ENCODE data around the gene NSRP1.
"Not testable (repeated sequence)": the region's sequence is repeated elsewhere in the genome, so short reads cannot be mapped to it uniquely, and the experiment has no call there.

NSRP1 gene

GRCh38 chr17:30133197-30133596, 16.6 kb downstream of the NSRP1 start:
- H3K9me3 ChIP-seq (ENCODE audit: severe bottlenecking): no peaks in the 10 kb centered on the region
- no peak for DNase-seq (ENCODE audit: low spot score)
- peaks cover 80% of the 10 kb centered on the region for H3K36me3 ChIP-seq (ENCODE audit: low read depth)
- H3K4me1 ChIP-seq (ENCODE audit: insufficient read depth, poor library complexity, severe bottlenecking): no peaks in the 10 kb centered on the region
- no peak for TF ChIP-seq CTCF (IDR thresholded peaks at IDR 0.05; ENCODE audit: poor library complexity, severe bottlenecking)
- no peak for ATAC-seq (ENCODE audit: low read depth)
- no peak overlapping the region for H3K27ac ChIP-seq (ENCODE audit: poor library complexity, severe bottlenecking)
- H3K27me3 ChIP-seq (ENCODE audit: insufficient read depth, poor library complexity, severe bottlenecking): no peaks in the 10 kb centered on the region
- no peak overlapping the region for H3K4me3 ChIP-seq (ENCODE audit: severe bottlenecking)

GRCh38 chr17:30134551-30134950, 17.9 kb downstream of the NSRP1 start:
- DNase-seq (ENCODE audit: low spot score) (no peak), ATAC-seq (ENCODE audit: low read depth) (no peak)
- Histone ChIP-seq H3K9me3 (ENCODE audit: severe bottlenecking) (no peaks in the 10 kb centered on the region), H3K36me3 (ENCODE audit: low read depth) (peaks cover 75% of the 10 kb centered on the region), H3K4me3 (ENCODE audit: severe bottlenecking) (no peak overlapping the region), H3K4me1 (ENCODE audit: insufficient read depth, poor library complexity, severe bottlenecking) (no peaks in the 10 kb centered on the region), H3K27me3 (ENCODE audit: insufficient read depth, poor library complexity, severe bottlenecking) (no peaks in the 10 kb centered on the region), H3K27ac (ENCODE audit: poor library complexity, severe bottlenecking) (no peak overlapping the region)
- TF ChIP-seq CTCF (IDR thresholded peaks at IDR 0.05; ENCODE audit: poor library complexity, severe bottlenecking): no peak

DNA sequence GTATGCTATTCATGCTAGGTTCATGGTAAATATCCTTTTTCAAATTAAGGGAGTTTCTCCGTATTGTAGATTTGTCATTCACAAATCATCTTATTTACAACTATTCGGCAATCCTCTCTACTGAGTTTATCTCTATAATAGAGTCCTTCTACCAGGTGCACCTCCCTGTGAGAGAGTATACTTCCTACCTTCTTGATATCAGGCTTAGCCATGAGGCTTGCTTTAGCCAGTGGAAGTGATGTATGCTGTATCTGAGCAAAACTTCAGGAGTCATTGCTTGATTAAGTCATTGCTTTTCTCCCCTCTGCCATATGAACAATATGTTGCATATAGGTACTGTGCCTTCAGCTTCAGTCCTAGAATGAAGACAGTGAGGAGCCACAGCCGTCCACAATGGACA, 20.5 kb downstream of the NSRP1 start:
- H3K9me3 ChIP-seq (ENCODE audit: severe bottlenecking): no peaks in the 10 kb centered on the region
- ATAC-seq (ENCODE audit: low read depth) (no peak), DNase-seq (ENCODE audit: low spot score) (no peak)
- no peak overlapping the region for H3K4me3 ChIP-seq (ENCODE audit: severe bottlenecking)
- no peak for TF ChIP-seq CTCF (IDR thresholded peaks at IDR 0.05; ENCODE audit: poor library complexity, severe bottlenecking)
- H3K4me1 ChIP-seq (ENCODE audit: insufficient read depth, poor library complexity, severe bottlenecking): no peaks in the 10 kb centered on the region
- no peaks in the 10 kb centered on the region for H3K27me3 ChIP-seq (ENCODE audit: insufficient read depth, poor library complexity, severe bottlenecking)
- H3K36me3 ChIP-seq (ENCODE audit: low read depth): peaks cover 68% of the 10 kb centered on the region
- no peak overlapping the region for H3K27ac ChIP-seq (ENCODE audit: poor library complexity, severe bottlenecking)

DNA sequence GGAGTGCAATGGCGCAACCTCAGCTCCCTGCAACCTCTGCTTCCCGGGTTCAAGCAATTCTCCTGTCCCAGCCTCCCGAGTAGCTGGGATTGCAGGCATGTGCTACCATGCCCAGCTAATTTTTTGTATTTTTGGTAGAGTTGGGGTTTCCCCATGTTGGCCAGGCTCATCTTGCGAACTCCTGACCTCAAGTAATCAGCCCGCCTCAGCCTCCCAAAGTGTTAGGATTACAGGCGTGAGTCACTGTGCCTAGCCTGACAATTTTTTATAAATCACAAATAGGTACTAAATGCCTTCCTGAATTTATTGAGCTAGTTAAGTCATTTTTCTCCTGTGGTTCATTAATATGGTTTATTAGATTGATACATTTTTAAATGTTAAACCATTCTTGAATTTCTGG, 31.2 kb downstream of the NSRP1 start:
- DNase-seq (ENCODE audit: low spot score); ATAC-seq (ENCODE audit: low read depth); H3K27me3 ChIP-seq (ENCODE audit: insufficient read depth, poor library complexity, severe bottlenecking); H3K9me3 ChIP-seq (ENCODE audit: severe bottlenecking); H3K4me1 ChIP-seq (ENCODE audit: insufficient read depth, poor library complexity, severe bottlenecking); H3K4me3 ChIP-seq (ENCODE audit: severe bottlenecking); H3K27ac ChIP-seq (ENCODE audit: poor library complexity, severe bottlenecking): not testable (repeated sequence)
- H3K36me3 ChIP-seq (ENCODE audit: low read depth): peaks cover 20% of the 10 kb centered on the region

- peaks cover 24% of the 10 kb centered on the region for H3K36me3 ChIP-seq (ENCODE audit: low read depth)
- ATAC-seq (ENCODE audit: low read depth): no peak
These were observed 31.8 kb downstream of the NSRP1 start for GRCh38 chr17:30148376-30148775.

More at GRCh38 chr17:30148376-30148775, 31.8 kb downstream of the NSRP1 start:
- H3K27ac ChIP-seq (ENCODE audit: poor library complexity, severe bottlenecking): no peak overlapping the region
- H3K4me1 ChIP-seq (ENCODE audit: insufficient read depth, poor library complexity, severe bottlenecking): peaks cover 3% of the 10 kb centered on the region
- H3K9me3 ChIP-seq (ENCODE audit: severe bottlenecking): no peaks in the 10 kb centered on the region
- H3K4me3 ChIP-seq (ENCODE audit: severe bottlenecking): no peak overlapping the region
- DNase-seq (ENCODE audit: low spot score): no peak
- no peak for TF ChIP-seq CTCF (IDR thresholded peaks at IDR 0.05; ENCODE audit: poor library complexity, severe bottlenecking)
- H3K27me3 ChIP-seq (ENCODE audit: insufficient read depth, poor library complexity, severe bottlenecking): no peaks in the 10 kb centered on the region
